ENCODE results near the gene CBFA2T3.

Gene CBFA2T3

GRCh38 chr16:88967830-88968588 lies 9.0 kb downstream of the CBFA2T3 start:
- no peak overlapping the region for H3K27ac ChIP-seq (replicated peaks)
- H3K4me3 ChIP-seq (replicated peaks; ENCODE audit: insufficient read depth, low read length) = no peak overlapping the region
- TF ChIP-seq GABPA (IDR thresholded peaks at IDR 0.05; ENCODE audit: low read depth) (no peak), POLR2AphosphoS5 (IDR thresholded peaks at IDR 0.05; ENCODE audit: low read depth) (no peak), SPI1 (IDR thresholded peaks at IDR 0.05; ENCODE audit: borderline replicate concordance, low read depth) (no peak), CTCF (IDR thresholded peaks at IDR 0.05; ENCODE audit: insufficient read depth, low read length) (no peak)
- TF ChIP-seq, protein P1, sequence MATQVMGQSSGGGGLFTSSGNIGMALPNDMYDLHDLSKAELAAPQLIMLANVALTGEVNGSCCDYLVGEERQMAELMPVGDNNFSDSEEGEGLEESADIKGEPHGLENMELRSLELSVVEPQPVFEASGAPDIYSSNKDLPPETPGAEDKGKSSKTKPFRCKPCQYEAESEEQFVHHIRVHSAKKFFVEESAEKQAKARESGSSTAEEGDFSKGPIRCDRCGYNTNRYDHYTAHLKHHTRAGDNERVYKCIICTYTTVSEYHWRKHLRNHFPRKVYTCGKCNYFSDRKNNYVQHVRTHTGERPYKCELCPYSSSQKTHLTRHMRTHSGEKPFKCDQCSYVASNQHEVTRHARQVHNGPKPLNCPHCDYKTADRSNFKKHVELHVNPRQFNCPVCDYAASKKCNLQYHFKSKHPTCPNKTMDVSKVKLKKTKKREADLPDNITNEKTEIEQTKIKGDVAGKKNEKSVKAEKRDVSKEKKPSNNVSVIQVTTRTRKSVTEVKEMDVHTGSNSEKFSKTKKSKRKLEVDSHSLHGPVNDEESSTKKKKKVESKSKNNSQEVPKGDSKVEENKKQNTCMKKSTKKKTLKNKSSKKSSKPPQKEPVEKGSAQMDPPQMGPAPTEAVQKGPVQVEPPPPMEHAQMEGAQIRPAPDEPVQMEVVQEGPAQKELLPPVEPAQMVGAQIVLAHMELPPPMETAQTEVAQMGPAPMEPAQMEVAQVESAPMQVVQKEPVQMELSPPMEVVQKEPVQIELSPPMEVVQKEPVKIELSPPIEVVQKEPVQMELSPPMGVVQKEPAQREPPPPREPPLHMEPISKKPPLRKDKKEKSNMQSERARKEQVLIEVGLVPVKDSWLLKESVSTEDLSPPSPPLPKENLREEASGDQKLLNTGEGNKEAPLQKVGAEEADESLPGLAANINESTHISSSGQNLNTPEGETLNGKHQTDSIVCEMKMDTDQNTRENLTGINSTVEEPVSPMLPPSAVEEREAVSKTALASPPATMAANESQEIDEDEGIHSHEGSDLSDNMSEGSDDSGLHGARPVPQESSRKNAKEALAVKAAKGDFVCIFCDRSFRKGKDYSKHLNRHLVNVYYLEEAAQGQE (IDR thresholded peaks at IDR 0.05; ENCODE audit: insufficient replicate concordance, low read depth) = no peak
- DNase-seq (ENCODE audit: low read depth in 1 of 2, low spot score in 1 of 2) = no peak
- no peaks in the 10 kb centered on the region for H3K27me3 ChIP-seq (ENCODE audit: insufficient read depth, poor library complexity, severe bottlenecking)

- Histone ChIP-seq H3K4me3 (replicated peaks; ENCODE audit: insufficient read depth, low read length) (no peak overlapping the region), H3K27ac (replicated peaks) (no peak overlapping the region), H3K27me3 (ENCODE audit: insufficient read depth, poor library complexity, severe bottlenecking) (no peaks in the 10 kb centered on the region)
- no peak for DNase-seq (ENCODE audit: low read depth in 1 of 2, low spot score in 1 of 2)
- TF ChIP-seq, protein P1 (IDR thresholded peaks at IDR 0.05; ENCODE audit: insufficient replicate concordance, low read depth) = no peak
Measured at GRCh38 chr16:88966986-88967829, 9.8 kb downstream of the CBFA2T3 start.

GRCh38 chr16:88965826-88966480 lies 11.1 kb downstream of the CBFA2T3 start:
- Histone ChIP-seq H3K27me3 (ENCODE audit: insufficient read depth, poor library complexity, severe bottlenecking) (no peaks in the 10 kb centered on the region), H3K27ac (replicated peaks) (no peak overlapping the region), H3K4me3 (replicated peaks; ENCODE audit: insufficient read depth, low read length) (no peak overlapping the region)
- no peak for DNase-seq (ENCODE audit: low read depth in 1 of 2, low spot score in 1 of 2)
- TF ChIP-seq CTCF (IDR thresholded peaks at IDR 0.05; ENCODE audit: insufficient read depth, low read length) (no peak), POLR2AphosphoS5 (IDR thresholded peaks at IDR 0.05; ENCODE audit: low read depth) (no peak), SPI1 (IDR thresholded peaks at IDR 0.05; ENCODE audit: borderline replicate concordance, low read depth) (no peak), GABPA (IDR thresholded peaks at IDR 0.05; ENCODE audit: low read depth) (no peak)
- TF ChIP-seq, protein P1 (IDR thresholded peaks at IDR 0.05; ENCODE audit: insufficient replicate concordance, low read depth) = no peak

All from HL-60 (cell line).